EH (cell line): ENCODE data around the gene SSNA1.
A peak's percentile ranks its signal among the peaks of the same experiment; 100 is the strongest.
"Not testable (repeated sequence)": the region's sequence is repeated elsewhere in the genome, so short reads cannot be mapped to it uniquely, and the experiment has no call there.

ENCODE experiments used
- DNase-seq: peaks from one replicate; pipeline ENCODE4 v3.0.0-alpha.2; 2015; ENCODE audit warnings: low read depth

Gene SSNA1

GRCh38 chr9:137231372-137232039 lies 43.0 kb downstream of the SSNA1 start:
- no peak for DNase-seq

- DNase-seq, result no peak
These were observed 43.6 kb downstream of the SSNA1 start for GRCh38 chr9:137232101-137232500.

- no peak for DNase-seq
These were observed 44.0 kb downstream of the SSNA1 start for GRCh38 chr9:137232510-137232909.

GRCh38 chr9:137233143-137233980 lies 44.9 kb downstream of the SSNA1 start:
- DNase-seq, result no peak

- no peak for DNase-seq
These were observed 45.7 kb downstream of the SSNA1 start for GRCh38 chr9:137234055-137234697.

- no peak for DNase-seq
These were observed 46.4 kb downstream of the SSNA1 start for GRCh38 chr9:137234758-137235423.

GRCh38 chr9:137235424-137236237 lies 47.2 kb downstream of the SSNA1 start:
- DNase-seq, result no peak

- DNase-seq, result peak; percentile 77
These were observed 47.9 kb downstream of the SSNA1 start for GRCh38 chr9:137236238-137236935.

- no peak for DNase-seq
These were observed 48.5 kb downstream of the SSNA1 start for GRCh38 chr9:137236936-137237421.

- DNase-seq, result no peak
These were observed 49.6 kb downstream of the SSNA1 start for GRCh38 chr9:137237759-137238726.

- not testable (repeated sequence) for DNase-seq
These were observed 51.2 kb downstream of the SSNA1 start for GRCh38 chr9:137239541-137240200.
